OCI-LY3 (cell line): ENCODE results near the gene BMPR2.

Experiments
- CTCF ChIP-seq: fragments of 200-600, 300-600 bp; sonication (generic); IDR thresholded peaks from 2 replicates; pipeline ENCODE4 v1.5.1; 2014; ENCODE audit warnings: antibody characterized with exemption, low read length, low read depth
- EZH2phosphoT487 ChIP-seq: fragments of 200-600 bp; shearing (Covaris generic); IDR thresholded peaks from 2 replicates; pipeline ENCODE4 v1.6.1; 2018; ENCODE audit warnings: antibody characterized with exemption, mixed run types, low read depth

GRCh38 chr2:202434472-202434871, 58.3 kb downstream of the BMPR2 start:
- no peak for TF ChIP-seq CTCF
- no peak for TF ChIP-seq EZH2phosphoT487
